Measurements from ENCODE around the gene DTD1.

- TF ChIP-seq CTCF (IDR thresholded peaks at IDR 0.05; ENCODE audit: insufficient read depth, low read length, poor library complexity, severe bottlenecking) (no peak), EZH2phosphoT487 (conservative IDR thresholded peaks at IDR 0.05; ENCODE audit: low read length) (no peak)
Measured at GRCh38 chr20:18678549-18679419, 90.9 kb downstream of the DTD1 start.

Data from SU-DHL-6 (cell line).